HepG2 (cell line): ENCODE measurements around the gene SSMEM1.
"Not testable (repeated sequence)": the region's sequence is repeated elsewhere in the genome, so short reads cannot be mapped to it uniquely, and the experiment has no call there.

Experiments used
- ARNTL ChIP-seq: sonication (generic); formaldehyde crosslinking; IDR thresholded peaks from 2 replicates; pipeline ENCODE4 v1.4.0; 2020; ENCODE audit warnings: mild to moderate bottlenecking, missing genetic modification reagents
- KIAA2018 ChIP-seq: sonication (generic); formaldehyde crosslinking; IDR thresholded peaks from 2 replicates; pipeline ENCODE4 v1.5.0; 2020; ENCODE audit warnings: mild to moderate bottlenecking, missing genetic modification reagents, borderline replicate concordance
- KLF16 ChIP-seq, 2 experiments: sonication (generic) in 1 of 2; formaldehyde crosslinking in 1 of 2; IDR thresholded peaks; 2 replicates each; pipeline versions ENCODE4 v1.6.1 to v1.8.0; 2016 to 2023; ENCODE audit warnings: missing genetic modification reagents in 2 of 2, missing compliant biosample characterization in 1 of 2
- MZF1 ChIP-seq: sonication (generic); formaldehyde crosslinking; IDR thresholded peaks from 2 replicates; pipeline ENCODE4 v1.8.1; 2023; ENCODE audit warnings: mild to moderate bottlenecking, missing genetic modification reagents, borderline replicate concordance
- NFE2 ChIP-seq: sonication (generic); formaldehyde crosslinking; IDR thresholded peaks from 2 replicates; pipeline ENCODE4 v1.4.0; 2020; ENCODE audit warnings: missing genetic modification reagents
- POLR2AphosphoS5 ChIP-seq: IDR thresholded peaks from 2 replicates; pipeline ENCODE4 v1.6.1; 2012; ENCODE audit warnings: low read depth, low read length
- TARDBP ChIP-seq: sonication (generic); formaldehyde crosslinking; IDR thresholded peaks from 2 replicates; pipeline ENCODE4 v1.8.0; 2022; ENCODE audit warnings: mild to moderate bottlenecking, missing genetic modification reagents
- ZNF431 ChIP-seq: sonication (generic); formaldehyde crosslinking; IDR thresholded peaks from 2 replicates; pipeline ENCODE4 v1.9.0; 2022; ENCODE audit warnings: missing genetic modification reagents, low read depth, mild to moderate bottlenecking, borderline replicate concordance

- TF ChIP-seq ZNF431 (CRISPR knock-in tag); ARNTL (CRISPR knock-in tag); TARDBP (CRISPR knock-in tag); NFE2 (CRISPR knock-in tag); KIAA2018; KLF16 (CRISPR knock-in tag; IDR thresholded peaks at IDR 0.05); POLR2AphosphoS5; MZF1 (CRISPR knock-in tag): not testable (repeated sequence)
Observed at GRCh38 chr7:130249626-130250025, 42.0 kb downstream of the SSMEM1 start.
